SK-N-SH (cell line): ENCODE results near the gene MYL6B. TPM values are rescaled to one million over a fixed set of nuclear protein-coding genes. Genes with fewer than 3 reads are reported as not detected.

Source experiments
- CTCF ChIA-PET: fragments of 300-600, 350-600 bp; formaldehyde crosslinking; extraction: SDS; loops from one replicate; lab custom pipeline; 2021; lab: Yijun Ruan, JAX
- POLR2A ChIA-PET: fragments of 350-600 bp; sonication (Branson Sonifier 250); formaldehyde crosslinking; extraction: SDS; loops from one replicate; lab custom pipeline; 2020; ENCODE audit warnings: antibody characterized with exemption, inconsistent platforms; lab: Yijun Ruan, JAX
- DNase-seq: peaks from one replicate; pipeline ENCODE4 v3.0.0; 2012
- H2AFZ ChIP-seq: fragments of 200-600 bp; sonication (generic); 2 replicates; pipeline ENCODE4 v1.8.1; 2016; ENCODE audit warnings: antibody characterized with exemption, mild to moderate bottlenecking, low read depth
- H3F3A ChIP-seq: fragments of 200-600 bp; sonication (generic); replicated peaks from 2 replicates; pipeline ENCODE3; 2016; ENCODE audit warnings: antibody characterized with exemption, mild to moderate bottlenecking; ENCODE audit not compliant: insufficient read depth
- H3K27ac ChIP-seq, 2 experiments: fragments of 200-500 bp in 1 of 2; fragments of 200-600 bp in 1 of 2; sonication (Bioruptor generic) in 1 of 2; sonication (generic), shearing (Covaris generic) in 1 of 2; 2 replicates each; pipeline versions ENCODE4 v1.5.1 to v1.6.1; 2014 to 2016; ENCODE audit warnings: low read depth in 2 of 2, inconsistent platforms in 1 of 2, low read length in 1 of 2, mild to moderate bottlenecking in 1 of 2, mixed read lengths in 1 of 2
- H3K27me3 ChIP-seq: fragments of 200-600 bp; sonication (generic), shearing (Covaris generic); 2 replicates; pipeline ENCODE4 v1.6.1; 2016; ENCODE audit warnings: mixed run types; ENCODE audit not compliant: insufficient read depth
- H3K36me3 ChIP-seq, 2 experiments: fragments of 200-500 bp in 1 of 2; fragments of 200-600 bp in 1 of 2; sonication (Bioruptor generic) in 1 of 2; sonication (generic) in 1 of 2; replicated peaks in 1 of 2; 2 replicates each; pipeline versions ENCODE3 to v1.5.1; 2014 to 2016; ENCODE audit warnings: low read length in 1 of 2, mild to moderate bottlenecking in 1 of 2; ENCODE audit not compliant: insufficient read depth in 2 of 2, control insufficient read depth in 1 of 2
- H3K4me1 ChIP-seq, 2 experiments: fragments of 200-500 bp in 1 of 2; fragments of 200-600 bp in 1 of 2; sonication (Bioruptor generic) in 1 of 2; sonication (generic), shearing (Covaris generic) in 1 of 2; 2 replicates each; pipeline versions ENCODE4 v1.5.1 to v1.6.1; 2014 to 2016; ENCODE audit warnings: low read depth in 1 of 2, low read length in 1 of 2, mixed run types in 1 of 2; ENCODE audit not compliant: insufficient read depth in 2 of 2, control insufficient read depth in 1 of 2
- H3K4me2 ChIP-seq: fragments of 200-600 bp; sonication (generic), shearing (Covaris generic); 2 replicates; pipeline ENCODE4 v1.6.1; 2017; ENCODE audit warnings: mixed run types
- H3K4me3 ChIP-seq, 2 experiments: fragments of 200-500 bp in 1 of 2; fragments of 200-600 bp in 1 of 2; sonication (Bioruptor generic) in 1 of 2; sonication (generic), shearing (Covaris generic) in 1 of 2; 2 replicates each; pipeline versions ENCODE4 v1.5.1 to v1.8.1; 2014 to 2016; ENCODE audit warnings: low read depth in 2 of 2, inconsistent platforms in 1 of 2, low read length in 1 of 2, mild to moderate bottlenecking in 1 of 2, mixed read lengths in 1 of 2, moderate library complexity in 1 of 2
- H3K79me2 ChIP-seq: fragments of 200-600 bp; sonication (generic); 2 replicates; pipeline ENCODE4 v1.8.1; 2017; ENCODE audit warnings: mild to moderate bottlenecking; ENCODE audit not compliant: insufficient read depth
- H3K9ac ChIP-seq: fragments of 200-600 bp; sonication (generic); 2 replicates; pipeline ENCODE4 v1.6.1; 2017; ENCODE audit warnings: mixed run types
- H3K9me2 ChIP-seq: fragments of 200-600 bp; sonication (generic); 2 replicates; pipeline ENCODE4 v1.6.1; 2017; ENCODE audit warnings: mixed run types
- H3K9me3 ChIP-seq: fragments of 200-600 bp; sonication (generic); 2 replicates; pipeline ENCODE4 v1.6.1; 2017; ENCODE audit warnings: mixed run types, mild to moderate bottlenecking, moderate library complexity
- H4K20me1 ChIP-seq: fragments of 200-600 bp; sonication (generic); 2 replicates; pipeline ENCODE4 v1.6.1; 2017; ENCODE audit warnings: mild to moderate bottlenecking, mixed run types; ENCODE audit not compliant: insufficient read depth
- IRF3 ChIP-seq: fragments of 150-350 bp; IDR thresholded peaks from 2 replicates; pipeline ENCODE4 v1.6.1; 2016; ENCODE audit warnings: mild to moderate bottlenecking, low read depth, low read length
- JUND ChIP-seq: IDR thresholded peaks from 2 replicates; pipeline ENCODE4 v1.4.0; 2012
- REST ChIP-seq: IDR thresholded peaks from 2 replicates; pipeline ENCODE4 v1.6.1; 2012; ENCODE audit warnings: mild to moderate bottlenecking, low read depth, low read length, moderate library complexity
- USF1 ChIP-seq: IDR thresholded peaks from 2 replicates; pipeline ENCODE4 v1.4.0; 2012; ENCODE audit warnings: low read depth, borderline replicate concordance
- WGBS: methylation state at CpG from one replicate; pipeline ENCODE4 v1.1.6; 2017; ENCODE audit warnings: low lambda C conversion rate; 5-methylcytosine and 5-hydroxymethylcytosine counted together
- polyA plus RNA-seq, 3 experiments: library from polyadenylated mRNA; depleted of rRNA; stranded (reverse); fragments of >200 nt; gene quantifications; 2 replicates each; pipeline ENCODE4 v1.2.3, GENCODE V29; 2012

MYL6B gene
- polyA plus RNA-seq, 1 of the 3 experiments (the other 2 are of a cell fraction): 234 TPM

GRCh38 chr12:56134897-56135296 is 17.5 kb upstream of the MYL6B start:
- Histone ChIP-seq H3K4me3 (no peak overlapping the region), H3K27ac (no peak overlapping the region), H3K79me2 (peaks cover 21% of the 10 kb centered on the region), H3K27me3 (no peaks in the 10 kb centered on the region), H3K36me3 (peaks cover 62 to 74% of the 10 kb centered on the region in 2 experiments), H4K20me1 (no peaks in the 10 kb centered on the region), H3K4me2 (no peak overlapping the region), H2AFZ (no peak overlapping the region), H3K9me2 (no peaks in the 10 kb centered on the region), H3F3A (peaks cover 5% of the 10 kb centered on the region), H3K4me1 (peaks cover 0 to 4% of the 10 kb centered on the region in 2 experiments; a peak in 1 of 4 replicates), H3K9me3 (no peaks in the 10 kb centered on the region), H3K9ac (no peak overlapping the region)
- DNase-seq: no peak
- POLR2A ChIA-PET: no interaction called here
- WGBS: 96% methylated on average over 6 of the region's 6 CpGs
- CTCF ChIA-PET: interaction anchor here (2.3 kb wide), 1 partner anchor 17 kb away, joined by 7 read pairs; the partner anchor contains the start of gene MYL6B
- TF ChIP-seq REST (no peak), JUND (no peak), IRF3 (no peak)
- TF ChIP-seq, all 33 proteins: peak for 0

DNA sequence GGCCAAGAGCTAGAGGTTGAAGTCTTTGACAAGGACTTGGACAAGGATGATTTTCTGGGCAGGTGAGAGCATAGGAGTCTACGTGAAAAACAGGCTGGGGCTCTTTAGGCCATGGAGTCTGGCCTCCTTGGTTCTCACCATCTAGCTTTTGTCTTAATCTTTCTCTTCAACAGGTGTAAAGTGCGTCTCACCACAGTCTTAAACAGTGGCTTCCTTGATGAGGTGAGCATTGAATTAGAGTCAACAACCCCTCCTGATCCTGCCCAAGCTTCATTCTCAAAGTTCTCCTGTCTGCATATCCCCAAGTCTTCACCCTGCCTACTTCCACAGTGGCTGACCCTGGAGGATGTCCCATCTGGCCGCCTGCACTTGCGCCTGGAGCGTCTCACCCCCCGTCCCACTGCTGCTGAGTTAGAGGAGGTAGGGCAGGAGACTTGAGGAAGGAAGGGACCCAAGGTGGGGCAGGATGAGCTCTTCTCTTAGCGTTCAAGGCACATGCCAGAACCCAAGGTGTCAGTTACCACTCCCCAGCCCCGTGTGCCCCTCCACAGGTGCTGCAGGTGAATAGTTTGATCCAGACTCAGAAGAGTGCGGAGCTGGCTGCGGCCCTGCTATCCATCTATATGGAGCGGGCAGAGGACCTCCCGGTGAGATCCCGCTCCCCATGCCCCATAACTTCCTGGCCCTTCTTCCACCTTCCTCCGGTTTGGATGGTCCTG is 14.4 kb upstream of the MYL6B start:
- Histone ChIP-seq H3K4me3 (no peak overlapping the region), H3K36me3 (peaks cover 56 to 60% of the 10 kb centered on the region in 2 experiments), H3K4me1 (no peaks in the 10 kb centered on the region), H3K27me3 (no peaks in the 10 kb centered on the region), H4K20me1 (no peaks in the 10 kb centered on the region), H2AFZ (no peak overlapping the region), H3F3A (peaks cover 5% of the 10 kb centered on the region), H3K9me2 (no peaks in the 10 kb centered on the region), H3K9ac (no peak overlapping the region), H3K79me2 (no peaks in the 10 kb centered on the region; the same call in 1 of the 2 replicates), H3K4me2 (no peak overlapping the region), H3K27ac (no peak overlapping the region), H3K9me3 (no peaks in the 10 kb centered on the region)
- CTCF ChIA-PET: interaction anchor here (1.0 to 3.4 kb wide), 4 partner anchors 8 to 52 kb away, joined by 3 to 15 read pairs (median 4); partner anchors contain the start of genes MYL6B and SMARCC2
- 97% methylated on average over 11 of the region's 14 CpGs for WGBS
- TF ChIP-seq USF1 (no peak), REST (no peak)
- no peak for DNase-seq
- POLR2A ChIA-PET: interaction anchor here (1.1 kb wide), 1 partner anchor 10 kb away, joined by 4 read pairs; the partner anchor contains the start of gene ESYT1
